ENCODE measurements around the gene PSME2.

Gene PSME2

GRCh38 chr14:24155100-24155499, 8.7 kb upstream of the PSME2 start:
- no peak for DNase-seq (ENCODE audit: low read depth, low spot score)

- no peak for DNase-seq (ENCODE audit: low read depth, low spot score)
Measured at GRCh38 chr14:24151404-24152080, 5.1 kb upstream of the PSME2 start.

- no peak for DNase-seq (ENCODE audit: low read depth, low spot score)
Measured at GRCh38 chr14:24150993-24151392, 4.6 kb upstream of the PSME2 start.

- no peak for DNase-seq (ENCODE audit: low read depth, low spot score)
Measured at GRCh38 chr14:24150567-24150966, 4.2 kb upstream of the PSME2 start.

- DNase-seq (ENCODE audit: low read depth, low spot score) = no peak
Measured at GRCh38 chr14:24150061-24150460, 3.7 kb upstream of the PSME2 start.

- no peak for DNase-seq (ENCODE audit: low read depth, low spot score)
Measured at GRCh38 chr14:24149302-24149969, 3.0 kb upstream of the PSME2 start.

GRCh38 chr14:24147761-24148428, 1.5 kb upstream of the PSME2 start:
- no peak for DNase-seq (ENCODE audit: low read depth, low spot score)

- peak; percentile 89 for DNase-seq (ENCODE audit: low read depth, low spot score)
Measured at GRCh38 chr14:24146978-24147760, 759 bp upstream of the PSME2 start, which contains the start of gene RNF31. RNF31 (plus strand) TSS chr14:24147498; CDS start chr14:24147699, 201 bp downstream.

- no peak for DNase-seq (ENCODE audit: low read depth, low spot score)
Measured at GRCh38 chr14:24145690-24146452, 539 bp downstream of the PSME2 start.

- no peak for DNase-seq (ENCODE audit: low read depth, low spot score)
Measured at GRCh38 chr14:24145219-24145618, 1.2 kb downstream of the PSME2 start.

GRCh38 chr14:24144451-24144850, 2.0 kb downstream of the PSME2 start:
- no peak for DNase-seq (ENCODE audit: low read depth, low spot score)

GRCh38 chr14:24143511-24143910, 2.9 kb downstream of the PSME2 start:
- no peak for DNase-seq (ENCODE audit: low read depth, low spot score)

- DNase-seq (ENCODE audit: low read depth, low spot score) = peak; percentile 98
Measured at GRCh38 chr14:24141097-24141880, 5.1 kb downstream of the PSME2 start, which contains the start of gene EMC9. EMC9 (minus strand) TSS chr14:24141591; CDS start chr14:24141304, 287 bp downstream.

- no peak for DNase-seq (ENCODE audit: low read depth, low spot score)
Measured at GRCh38 chr14:24139272-24139934, 7.0 kb downstream of the PSME2 start.

GRCh38 chr14:24138396-24139271, 7.8 kb downstream of the PSME2 start:
- DNase-seq (ENCODE audit: low read depth, low spot score) = no peak

- DNase-seq (ENCODE audit: low read depth, low spot score) = no peak
Measured at GRCh38 chr14:24137529-24138395, 8.6 kb downstream of the PSME2 start.

- no peak for DNase-seq (ENCODE audit: low read depth, low spot score)
Measured at GRCh38 chr14:24136684-24137528, 9.5 kb downstream of the PSME2 start.

Data from iPS DF 19.7 (cell line).